Measurements from ENCODE around the gene CLEC9A. TPM values are rescaled to one million over a fixed set of nuclear protein-coding genes. Genes with fewer than 3 reads are reported as not detected.

The CLEC9A gene
- polyA plus RNA-seq, 3 donors, result 0.07 to 0.59 TPM; not detected in 1

DNA sequence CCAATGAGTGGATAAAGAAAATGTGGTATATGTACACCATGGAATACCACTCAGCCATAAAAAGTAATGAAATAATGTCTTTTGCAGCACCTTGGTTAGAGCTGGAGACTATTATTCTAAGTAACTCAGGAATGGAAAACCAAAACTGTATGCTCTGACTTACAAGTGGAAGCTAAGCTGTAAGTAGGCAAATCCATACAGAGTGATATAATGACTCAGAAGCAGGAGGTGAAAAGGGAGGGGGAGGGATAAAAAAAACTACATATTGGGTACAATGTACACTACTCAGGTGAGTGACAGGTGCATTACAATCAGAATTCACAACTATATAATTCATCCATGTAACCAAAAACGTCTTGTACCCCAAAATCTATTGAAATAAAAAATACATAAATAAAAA is 83.4 kb downstream of the CLEC9A start:
- Histone ChIP-seq H3K4me2 (replicated peaks; ENCODE audit: extremely low read depth, low read length, poor library complexity, severe bottlenecking) (no peak overlapping the region), H3K4me1 (ENCODE audit: control insufficient read depth in 1 of 2, insufficient read depth in 2 of 2, low read length in 2 of 2) (peaks cover 5 to 8% of the 10 kb centered on the region in 2 donors), H3K9ac (ENCODE audit: insufficient read depth, low read length, poor library complexity, severe bottlenecking) (no peak overlapping the region), H3K27me3 (ENCODE audit: control insufficient read depth in 2 of 2, insufficient read depth in 2 of 2, low read length in 2 of 2) (no peaks in the 10 kb centered on the region), H3K4me3 (replicated peaks in 1 of 3; ENCODE audit: low read depth in 2 of 3, low read length in 3 of 3) (no peak overlapping the region), H3K27ac (ENCODE audit: low read depth in 1 of 2, low read length in 2 of 2) (no peak overlapping the region), H2AFZ (ENCODE audit: insufficient read depth, low read depth, low read length, poor library complexity, severe bottlenecking) (no peak overlapping the region), H3K79me2 (ENCODE audit: insufficient read depth, low read length) (no peaks in the 10 kb centered on the region), H3K9me3 (replicated peaks in 1 of 2; ENCODE audit: control insufficient read depth in 1 of 2, insufficient read depth in 1 of 2, low read length in 2 of 2) (peaks cover 9 to 15% of the 10 kb centered on the region in 2 donors), H4K20me1 (ENCODE audit: insufficient read depth, low read length) (no peaks in the 10 kb centered on the region), H3K36me3 (replicated peaks in 1 of 2; ENCODE audit: control insufficient read depth in 1 of 2, insufficient read depth in 2 of 2, low read length in 2 of 2) (peaks cover 40 to 50% of the 10 kb centered on the region in 2 donors)
- peaks cover 0 to 4% (median 0%) of the 10 kb centered on the region in 3 donors for H3K27me3 Mint-ChIP-seq (ENCODE audit: low read depth in 3 of 3)
- no peak for TF ChIP-seq CTCF (IDR thresholded peaks at IDR 0.05)
- H3K36me3 Mint-ChIP-seq, result peaks cover 59 to 77% of the 10 kb centered on the region in 2 donors
- H3K9me3 Mint-ChIP-seq, result peaks cover 12 to 21% (median 15%) of the 10 kb centered on the region in 7 donors
- WGBS (ENCODE audit: insufficient coverage), result no CpG with 5 or more reads among the region's 1 CpG
- intact Hi-C loops (cut with micrococcal nuclease), result no loop called here
- H3K27ac Mint-ChIP-seq, result no peak overlapping the region
- H3K4me3 Mint-ChIP-seq, result no peak overlapping the region
- DNase-seq, result no peak
- H3K4me1 Mint-ChIP-seq, result peaks cover 12% of the 10 kb centered on the region

DNA sequence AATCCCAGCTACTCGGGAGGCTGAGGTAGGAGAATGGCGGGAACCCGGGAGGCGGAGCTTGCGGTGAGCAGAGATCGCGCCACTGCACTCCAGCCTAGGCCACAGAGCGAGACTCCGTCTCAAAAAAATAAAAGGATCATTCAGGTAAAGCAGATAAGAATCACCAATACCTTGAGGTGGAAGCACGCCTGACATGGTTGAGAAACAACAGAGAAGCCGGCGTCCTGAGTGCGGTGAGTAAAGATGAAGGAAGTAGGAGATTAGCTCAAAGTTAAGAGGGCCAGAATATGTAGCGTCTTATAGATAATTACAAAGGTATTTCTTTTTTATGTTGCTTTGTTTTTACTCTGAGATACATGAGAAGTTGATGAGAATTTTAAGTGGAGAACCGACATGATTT is 84.8 kb downstream of the CLEC9A start:
- Mint-ChIP-seq H3K27ac (peak overlapping the region in 3 of 7 donors; percentile 6 to 40 (median 34)), H3K36me3 (peaks cover 65 to 85% of the 10 kb centered on the region in 2 donors), H3K9me3 (peaks cover 14 to 21% (median 15%) of the 10 kb centered on the region in 7 donors), H3K4me1 (peaks cover 26% of the 10 kb centered on the region), H3K4me3 (no peak overlapping the region), H3K27me3 (ENCODE audit: low read depth in 3 of 3) (peaks cover 0 to 4% (median 2%) of the 10 kb centered on the region in 3 donors)
- Histone ChIP-seq H3K4me2 (replicated peaks; ENCODE audit: extremely low read depth, low read length, poor library complexity, severe bottlenecking) (no peak overlapping the region), H3K36me3 (replicated peaks in 1 of 2; ENCODE audit: control insufficient read depth in 1 of 2, insufficient read depth in 2 of 2, low read length in 2 of 2) (peaks cover 49 to 64% of the 10 kb centered on the region in 2 donors), H3K9ac (ENCODE audit: insufficient read depth, low read length, poor library complexity, severe bottlenecking) (no peak overlapping the region), H4K20me1 (ENCODE audit: insufficient read depth, low read length) (no peaks in the 10 kb centered on the region), H3K27me3 (ENCODE audit: control insufficient read depth in 2 of 2, insufficient read depth in 2 of 2, low read length in 2 of 2) (no peaks in the 10 kb centered on the region), H3K79me2 (ENCODE audit: insufficient read depth, low read length) (peaks cover 12% of the 10 kb centered on the region), H3K4me1 (ENCODE audit: control insufficient read depth in 1 of 2, insufficient read depth in 2 of 2, low read length in 2 of 2) (peaks cover 16 to 22% of the 10 kb centered on the region in 2 donors), H3K27ac (ENCODE audit: low read depth in 1 of 2, low read length in 2 of 2) (no peak overlapping the region), H3K4me3 (replicated peaks in 1 of 3; ENCODE audit: low read depth in 2 of 3, low read length in 3 of 3) (no peak overlapping the region), H2AFZ (ENCODE audit: insufficient read depth, low read depth, low read length, poor library complexity, severe bottlenecking) (no peak overlapping the region), H3K9me3 (replicated peaks in 1 of 2; ENCODE audit: control insufficient read depth in 1 of 2, insufficient read depth in 1 of 2, low read length in 2 of 2) (peaks cover 9 to 15% of the 10 kb centered on the region in 2 donors)
- intact Hi-C loops (cut with micrococcal nuclease), result no loop called here
- TF ChIP-seq CTCF (IDR thresholded peaks at IDR 0.05), result no peak
- WGBS (ENCODE audit: insufficient coverage), result 92% methylated on average over 12 of the region's 15 CpGs
- no peak for DNase-seq

Other genes with a start within 250 kb of the CLEC9A start
- 1 to 10 TPM in 2 of 3 donors, under 1 TPM in 1; 0.45 to 2.2 (median 1.0) TPM for gene KLRF1, start 203.2 kb upstream of the CLEC9A start, polyA plus RNA-seq
- gene CLEC2B, start 161.3 kb upstream of the CLEC9A start, polyA plus RNA-seq, result 10 to 100 TPM; 52.1 to 80.3 (median 59.4) TPM
- gene KLRF2, start 149.2 kb upstream of the CLEC9A start, polyA plus RNA-seq, result not detected
- not detected for gene CLEC2A, start 98.3 kb upstream of the CLEC9A start, polyA plus RNA-seq
- gene CLEC12A, start 59.3 kb upstream of the CLEC9A start, polyA plus RNA-seq, result 100 to 1,000 TPM; 356 to 441 (median 412) TPM
- gene CLEC1B, start 31.6 kb upstream of the CLEC9A start, polyA plus RNA-seq, result 1 to 10 TPM in 2 of 3 donors, not detected in 1; 3.5 to 3.9 TPM
- gene CLEC12B, start 20.1 kb upstream of the CLEC9A start, polyA plus RNA-seq, result 10 to 100 TPM in 1 of 3 donors, under 1 TPM in 1, not detected in 1; 0.14 to 76.6 TPM
- 1 to 10 TPM in 2 of 3 donors, under 1 TPM in 1; 0.90 to 7.9 (median 1.1) TPM for gene CLEC1A, start 68.3 kb downstream of the CLEC9A start, polyA plus RNA-seq
- 100 to 1,000 TPM; 235 to 809 (median 304) TPM for gene CLEC7A, start 99.5 kb downstream of the CLEC9A start, polyA plus RNA-seq
- 10 to 100 TPM in 1 of 3 donors, under 1 TPM in 2; 0.88 to 12.9 (median 0.99) TPM for gene OLR1, start 141.4 kb downstream of the CLEC9A start, polyA plus RNA-seq
- gene TMEM52B, start 148.3 kb downstream of the CLEC9A start, polyA plus RNA-seq, result 1 to 10 TPM in 1 of 3 donors, under 1 TPM in 2; 0.54 to 2.4 (median 0.58) TPM
- gene GABARAPL1, start 182.2 kb downstream of the CLEC9A start, polyA plus RNA-seq, result 100 to 1,000 TPM in 1 of 3 donors, 10 to 100 TPM in 2; 13.1 to 291 (median 15.5) TPM